DMS 273 (cell line): ENCODE data around the gene LZIC.

Source experiments
- DNase-seq: peaks from one replicate; lab custom pipeline; 2025; ENCODE audit not compliant: unreplicated experiment; lab: John Stamatoyannopoulos, UW

The LZIC gene

DNA sequence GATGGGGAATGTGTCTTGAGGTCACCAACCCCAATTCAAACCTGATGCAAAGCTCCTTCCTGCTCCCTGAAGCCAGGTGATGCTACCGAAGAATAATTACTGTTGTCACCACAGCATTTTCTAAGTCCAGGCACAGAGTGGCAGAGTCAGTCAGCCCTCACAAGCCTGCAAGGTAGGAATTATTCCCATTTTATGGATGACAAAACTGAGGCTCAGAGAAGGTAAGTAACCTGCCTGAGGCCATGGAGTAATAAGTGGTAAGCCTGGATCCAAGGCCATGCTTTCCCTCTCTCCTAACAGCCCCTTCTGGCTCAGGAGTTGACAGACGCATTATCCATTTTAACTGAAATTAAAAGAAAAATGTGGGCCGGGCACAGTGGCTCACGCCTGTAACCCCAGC lies 56.1 kb downstream of the LZIC start:
- no peak for DNase-seq

DNA sequence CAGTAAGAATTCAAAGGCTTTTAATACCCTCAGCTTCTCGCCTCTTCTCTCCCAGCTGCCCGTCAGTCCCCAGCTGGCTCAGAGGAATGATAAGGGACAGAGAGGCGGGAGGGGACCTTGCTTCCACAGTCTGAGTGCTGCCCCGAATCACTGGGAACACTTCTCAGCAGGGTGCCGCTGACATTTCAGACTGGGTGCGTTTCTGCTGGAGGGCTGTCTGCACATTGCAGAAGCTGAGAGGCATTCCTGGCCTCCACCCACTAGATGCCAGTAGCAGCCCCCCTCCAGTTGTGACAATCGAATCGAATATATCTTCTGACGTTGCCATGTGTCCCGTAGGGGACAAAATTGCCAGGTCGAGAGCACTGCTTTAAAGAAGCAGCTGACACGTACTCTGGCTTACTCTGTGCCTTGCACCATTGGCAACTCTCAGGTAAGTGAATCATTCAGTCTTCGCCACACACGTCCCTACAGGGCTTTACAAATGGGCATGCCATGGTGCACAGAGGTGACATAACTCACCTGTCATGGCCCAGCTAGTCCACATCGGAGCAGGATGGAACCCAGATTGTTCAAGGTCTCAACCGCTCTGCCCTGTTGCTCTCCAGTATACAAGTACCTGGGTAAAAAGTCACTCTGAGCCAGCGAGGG lies 57.0 kb downstream of the LZIC start:
- no peak for DNase-seq

DNA sequence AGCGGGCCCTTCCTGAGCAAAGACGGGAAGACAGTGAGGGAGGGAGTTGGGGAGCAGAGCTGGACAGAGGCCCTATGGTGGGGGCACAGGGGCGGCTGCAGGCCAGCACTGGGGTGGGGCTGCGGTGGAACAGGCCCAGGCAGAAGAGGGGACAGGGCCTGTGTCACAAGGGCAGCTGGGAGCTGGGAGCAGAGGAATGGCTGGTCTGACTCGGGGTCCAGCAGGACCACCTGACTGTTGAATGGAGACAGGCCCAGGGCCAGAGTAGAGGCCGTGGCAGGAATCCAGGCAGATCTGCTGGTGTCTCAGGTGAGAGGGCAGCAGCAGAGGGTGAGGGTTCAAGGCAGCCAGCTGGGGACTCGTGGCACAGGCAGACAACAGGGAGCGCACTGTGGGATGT lies 58.4 kb downstream of the LZIC start:
- no peak for DNase-seq

DNA sequence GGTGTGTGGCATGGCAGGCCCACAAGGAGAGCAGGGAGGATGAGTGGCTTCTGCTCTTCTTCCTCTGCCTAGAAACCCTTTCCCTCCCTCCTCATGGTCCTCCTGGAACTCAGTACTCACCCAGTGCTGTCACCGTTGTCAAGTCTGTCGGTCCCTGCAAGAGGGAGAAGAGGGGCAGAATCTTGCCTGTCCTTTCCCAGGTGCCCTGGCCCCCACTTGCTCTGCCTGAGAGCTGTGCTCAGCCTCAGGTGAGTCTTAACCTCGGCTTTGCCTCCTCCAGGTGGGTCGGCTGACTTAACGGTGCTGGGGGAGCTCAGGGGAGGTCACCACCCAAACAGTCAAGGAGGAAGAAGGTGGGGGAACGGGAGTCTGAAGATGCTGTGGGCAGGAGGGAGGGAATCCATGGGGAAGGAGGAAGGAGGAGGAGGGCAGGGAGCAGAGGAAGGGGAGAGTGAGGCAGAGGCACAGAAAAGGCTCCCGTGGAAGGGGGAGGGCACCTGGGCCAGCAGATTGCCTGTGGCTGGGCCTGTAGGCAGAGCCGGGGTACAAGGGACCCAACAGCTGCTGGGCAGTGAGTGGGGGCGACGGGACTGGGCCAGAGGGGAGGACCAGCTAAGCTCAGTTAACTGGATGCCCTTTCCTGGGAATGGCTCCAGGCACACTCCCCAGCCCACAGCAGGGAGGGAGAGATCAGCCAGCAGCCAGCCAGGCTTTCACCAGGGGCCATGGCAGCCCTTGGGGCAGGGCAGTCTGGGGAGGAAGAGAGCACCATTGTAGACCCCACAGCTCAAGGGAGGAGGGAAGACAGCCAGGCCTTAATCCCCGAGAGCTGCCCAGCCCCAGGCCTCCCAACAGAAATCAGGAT lies 59.4 kb downstream of the LZIC start:
- no peak for DNase-seq

DNA sequence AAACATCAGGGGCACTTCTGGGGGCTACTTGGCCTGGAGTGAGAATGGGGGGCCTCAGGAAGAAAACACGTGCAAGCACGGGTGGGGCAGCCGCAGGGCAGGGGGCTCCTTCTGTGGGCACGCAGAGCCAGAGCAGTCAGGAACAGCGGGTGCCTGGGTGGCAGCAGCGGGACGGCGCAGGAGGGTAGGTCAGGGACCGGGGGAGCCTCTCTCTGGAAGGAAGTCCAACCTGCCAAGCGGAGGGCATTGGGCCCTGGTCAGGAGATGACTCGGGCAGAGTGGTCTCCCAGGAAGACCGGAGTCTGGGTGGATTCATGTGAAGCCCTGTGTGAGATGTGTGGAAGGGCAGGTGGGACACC lies 60.3 kb downstream of the LZIC start:
- DNase-seq, result no peak

DNA sequence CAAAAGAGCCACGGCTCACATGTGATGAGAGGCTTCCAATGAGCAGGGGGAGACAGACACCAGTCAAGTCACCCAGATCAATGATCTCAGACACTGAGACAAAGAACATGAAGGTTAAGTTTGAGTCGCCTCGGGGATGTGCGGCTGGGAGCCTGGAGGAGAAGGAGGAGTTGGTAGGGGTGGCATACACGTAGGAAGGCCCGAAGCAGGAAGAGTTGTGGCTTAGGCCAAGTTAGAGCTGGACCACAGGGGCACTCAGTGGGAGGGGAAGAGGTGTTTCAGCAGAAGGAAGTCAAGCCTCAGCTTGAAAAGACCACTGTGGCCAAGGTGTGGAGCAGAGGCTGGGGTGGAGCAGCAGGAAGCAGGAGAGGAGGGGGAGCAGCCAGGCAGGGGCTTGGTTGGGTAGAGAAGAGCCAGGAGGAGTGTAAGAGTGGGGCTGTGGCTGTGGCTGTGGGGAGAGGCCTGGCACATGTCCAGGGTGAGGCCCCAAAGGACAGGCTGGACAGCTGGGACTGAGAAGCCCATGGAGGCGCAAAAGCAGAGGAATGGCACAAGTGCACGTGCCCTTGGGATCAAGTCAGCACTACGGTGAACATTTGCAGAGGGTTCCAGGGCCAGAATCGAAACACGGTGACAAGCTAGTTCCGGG lies 60.8 kb downstream of the LZIC start:
- DNase-seq, result no peak

DNA sequence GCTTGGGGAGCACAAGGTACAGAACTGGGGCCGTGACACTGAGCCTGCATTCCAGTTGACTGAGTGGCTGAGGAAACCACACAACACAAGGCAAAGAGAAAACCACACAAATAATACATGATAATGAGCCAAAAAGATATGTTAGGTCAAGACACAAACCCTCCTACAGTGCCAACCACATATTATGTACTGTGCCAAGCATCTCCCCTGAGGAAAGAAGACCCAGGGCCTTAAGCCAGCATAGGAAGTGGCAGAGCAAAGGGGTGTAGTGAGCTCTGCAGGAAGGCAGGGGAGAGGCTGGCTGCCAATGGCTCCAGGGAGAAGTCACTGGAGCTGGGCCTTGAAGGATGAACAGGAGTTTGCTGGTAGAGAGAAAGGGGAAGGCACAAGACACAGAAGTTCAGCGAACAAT lies 61.3 kb downstream of the LZIC start:
- no peak for DNase-seq
